ENCODE results near the gene CHAT.

Gene CHAT

DNA sequence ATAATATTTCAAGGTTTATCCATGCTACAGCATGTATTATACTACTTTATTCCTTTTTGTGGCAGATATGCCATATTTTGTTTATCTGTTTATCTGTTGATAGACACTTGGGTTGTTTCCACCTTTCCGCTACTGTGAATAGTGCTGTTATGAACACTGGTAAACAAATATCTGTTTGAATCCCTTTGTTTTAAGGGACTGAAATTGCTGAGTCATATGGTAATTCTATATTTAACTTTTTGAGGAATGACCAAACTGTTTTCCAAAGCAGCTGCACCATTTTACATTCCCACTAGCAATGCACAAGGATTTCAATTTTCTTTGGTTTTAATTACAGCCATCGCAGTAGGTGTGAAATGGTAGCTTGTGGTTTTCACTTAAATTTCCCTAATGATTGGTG is 69.0 kb downstream of the CHAT start:
- Histone ChIP-seq H3K27me3 (ENCODE audit: control insufficient read depth, insufficient read depth, low read length) (peaks cover 51% of the 10 kb centered on the region), H3K27ac (ENCODE audit: low read length) (no peak overlapping the region), H3K4me3 (ENCODE audit: low read length) (no peak overlapping the region), H3K9ac (ENCODE audit: low read length) (no peak overlapping the region), H3K4me1 (ENCODE audit: control insufficient read depth, low read depth, low read length) (peaks cover 9% of the 10 kb centered on the region), H3K9me3 (ENCODE audit: control insufficient read depth, low read depth, low read length) (peaks cover 5% of the 10 kb centered on the region), H3K36me3 (ENCODE audit: control insufficient read depth, low read depth, low read length) (no peaks in the 10 kb centered on the region)

- no peak overlapping the region for H3K4me3 ChIP-seq (ENCODE audit: low read length)
- H3K36me3 ChIP-seq (ENCODE audit: control insufficient read depth, low read depth, low read length), result no peaks in the 10 kb centered on the region
- peaks cover 36% of the 10 kb centered on the region for H3K4me1 ChIP-seq (ENCODE audit: control insufficient read depth, low read depth, low read length)
- no peak overlapping the region for H3K27ac ChIP-seq (ENCODE audit: low read length)
- peaks cover 5% of the 10 kb centered on the region for H3K9me3 ChIP-seq (ENCODE audit: control insufficient read depth, low read depth, low read length)
- no peak overlapping the region for H3K9ac ChIP-seq (ENCODE audit: low read length)
- peaks cover 51% of the 10 kb centered on the region for H3K27me3 ChIP-seq (ENCODE audit: control insufficient read depth, insufficient read depth, low read length)
Measured at GRCh38 chr10:49686651-49687050, 72.8 kb downstream of the CHAT start.

GRCh38 chr10:49688261-49688846 is 74.5 kb downstream of the CHAT start:
- Histone ChIP-seq H3K36me3 (ENCODE audit: control insufficient read depth, low read depth, low read length) (no peaks in the 10 kb centered on the region), H3K4me1 (ENCODE audit: control insufficient read depth, low read depth, low read length) (peaks cover 42% of the 10 kb centered on the region), H3K4me3 (ENCODE audit: low read length) (peak overlapping the region; percentile 43)

GRCh38 chr10:49688920-49689319 is 75.1 kb downstream of the CHAT start:
- Histone ChIP-seq H3K9ac (ENCODE audit: low read length) (no peak overlapping the region), H3K27ac (ENCODE audit: low read length) (no peak overlapping the region), H3K9me3 (ENCODE audit: control insufficient read depth, low read depth, low read length) (peaks cover 5% of the 10 kb centered on the region), H3K4me3 (ENCODE audit: low read length) (peak overlapping the region; percentile 43), H3K36me3 (ENCODE audit: control insufficient read depth, low read depth, low read length) (no peaks in the 10 kb centered on the region), H3K27me3 (ENCODE audit: control insufficient read depth, insufficient read depth, low read length) (peaks cover 71% of the 10 kb centered on the region), H3K4me1 (ENCODE audit: control insufficient read depth, low read depth, low read length) (peaks cover 42% of the 10 kb centered on the region)

More at GRCh38 chr10:49688261-49688846, 74.5 kb downstream of the CHAT start:
- H3K27me3 ChIP-seq (ENCODE audit: control insufficient read depth, insufficient read depth, low read length), result peaks cover 65% of the 10 kb centered on the region
- H3K9ac ChIP-seq (ENCODE audit: low read length), result no peak overlapping the region
- peaks cover 5% of the 10 kb centered on the region for H3K9me3 ChIP-seq (ENCODE audit: control insufficient read depth, low read depth, low read length)
- no peak overlapping the region for H3K27ac ChIP-seq (ENCODE audit: low read length)

DNA sequence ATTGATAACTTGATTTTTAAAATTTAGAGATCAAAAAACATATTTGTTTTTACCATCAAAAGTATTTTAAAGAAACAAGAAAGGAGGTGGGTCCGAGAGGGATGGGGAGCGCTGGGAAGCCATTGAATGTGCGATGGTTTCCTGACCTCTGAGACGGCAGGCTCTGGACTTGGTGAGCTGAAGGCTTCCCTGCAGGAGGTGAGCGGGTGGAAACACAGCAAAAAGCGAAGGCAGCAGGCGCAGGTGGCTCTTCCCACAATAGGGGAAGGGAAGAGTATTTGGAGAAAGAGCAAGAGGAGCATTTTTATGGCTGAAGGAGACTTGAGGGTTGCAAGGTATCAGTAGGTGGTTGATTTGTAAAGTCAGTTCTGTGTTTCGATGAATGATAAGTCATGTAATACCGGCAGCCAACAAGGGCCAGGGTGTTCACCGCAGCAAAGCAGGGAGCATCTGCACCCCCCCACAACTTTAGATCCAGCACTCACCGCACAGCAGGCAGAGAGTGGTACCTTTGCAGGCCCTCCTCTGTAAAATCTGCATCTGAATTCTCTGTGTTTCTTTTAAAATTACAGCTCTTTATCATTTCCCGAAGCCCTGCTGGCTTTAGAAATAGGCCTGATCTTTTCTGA is 76.2 kb downstream of the CHAT start:
- Histone ChIP-seq H3K9ac (ENCODE audit: low read length) (no peak overlapping the region), H3K4me3 (ENCODE audit: low read length) (peak overlapping the region; percentile 41), H3K36me3 (ENCODE audit: control insufficient read depth, low read depth, low read length) (no peaks in the 10 kb centered on the region), H3K4me1 (ENCODE audit: control insufficient read depth, low read depth, low read length) (peaks cover 42% of the 10 kb centered on the region), H3K27me3 (ENCODE audit: control insufficient read depth, insufficient read depth, low read length) (peaks cover 82% of the 10 kb centered on the region), H3K27ac (ENCODE audit: low read length) (no peak overlapping the region), H3K9me3 (ENCODE audit: control insufficient read depth, low read depth, low read length) (peaks cover 5% of the 10 kb centered on the region)

DNA sequence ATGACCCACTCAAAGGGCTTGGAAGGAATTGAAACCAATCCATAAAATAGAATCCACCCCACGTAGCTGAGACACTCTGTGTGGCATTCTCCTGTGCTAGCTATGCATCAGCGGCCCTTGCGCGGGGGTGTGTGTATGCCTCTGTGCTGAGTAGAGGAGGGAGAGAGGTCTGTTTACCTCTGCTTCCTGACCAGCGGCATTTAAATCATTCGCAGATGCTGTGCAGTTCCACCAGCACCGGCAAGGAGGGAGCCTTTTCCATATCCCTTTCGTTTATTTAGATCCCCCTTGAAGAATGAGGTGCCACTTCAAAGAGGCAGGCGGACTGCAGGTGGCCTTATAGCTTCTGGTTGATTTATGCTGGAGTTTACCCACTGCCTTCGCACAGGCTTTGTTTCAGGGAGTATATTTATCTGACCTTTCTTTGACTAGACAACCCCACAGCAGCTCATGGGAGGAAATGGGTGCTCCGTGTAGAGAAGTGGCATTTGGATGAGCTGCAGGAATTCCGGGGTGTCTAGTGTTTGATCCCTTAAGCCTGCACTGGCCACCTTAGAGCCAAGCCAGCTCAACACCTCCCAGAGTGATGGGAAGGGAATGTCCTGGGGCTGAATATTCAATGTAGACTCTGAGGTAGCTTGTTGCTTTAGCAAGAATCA is 77.0 kb downstream of the CHAT start:
- Histone ChIP-seq H3K27ac (ENCODE audit: low read length) (no peak overlapping the region), H3K9ac (ENCODE audit: low read length) (no peak overlapping the region), H3K36me3 (ENCODE audit: control insufficient read depth, low read depth, low read length) (no peaks in the 10 kb centered on the region), H3K27me3 (ENCODE audit: control insufficient read depth, insufficient read depth, low read length) (peaks cover 90% of the 10 kb centered on the region), H3K4me3 (ENCODE audit: low read length) (peak overlapping the region; percentile 41), H3K9me3 (ENCODE audit: control insufficient read depth, low read depth, low read length) (peaks cover 5% of the 10 kb centered on the region), H3K4me1 (ENCODE audit: control insufficient read depth, low read depth, low read length) (peaks cover 42% of the 10 kb centered on the region)

DNA sequence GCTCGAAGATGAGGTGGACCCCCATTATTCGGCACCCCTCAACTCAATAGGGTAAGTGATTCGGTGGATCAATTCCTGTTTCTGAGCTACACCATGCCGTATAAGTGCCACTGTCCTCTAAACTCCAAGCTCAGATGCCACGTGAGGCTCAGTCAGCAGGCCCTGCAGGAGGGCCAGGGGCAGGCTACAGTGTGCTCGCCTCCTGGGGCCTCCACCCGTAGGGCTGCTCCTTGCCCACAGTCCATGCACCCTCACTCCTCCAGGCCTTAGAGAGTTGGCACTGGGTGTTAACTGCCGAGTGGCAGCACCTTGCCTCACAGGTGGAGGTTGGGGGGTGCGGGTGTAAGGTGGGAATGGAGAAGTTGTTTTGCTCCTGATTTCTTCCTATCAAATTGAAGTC is 77.8 kb downstream of the CHAT start:
- H3K4me3 ChIP-seq (ENCODE audit: low read length), result no peak overlapping the region
- peaks cover 42% of the 10 kb centered on the region for H3K4me1 ChIP-seq (ENCODE audit: control insufficient read depth, low read depth, low read length)
- no peak overlapping the region for H3K27ac ChIP-seq (ENCODE audit: low read length)
- peaks cover 97% of the 10 kb centered on the region for H3K27me3 ChIP-seq (ENCODE audit: control insufficient read depth, insufficient read depth, low read length)
- H3K36me3 ChIP-seq (ENCODE audit: control insufficient read depth, low read depth, low read length), result no peaks in the 10 kb centered on the region
- peaks cover 5% of the 10 kb centered on the region for H3K9me3 ChIP-seq (ENCODE audit: control insufficient read depth, low read depth, low read length)
- no peak overlapping the region for H3K9ac ChIP-seq (ENCODE audit: low read length)

- Histone ChIP-seq H3K4me3 (ENCODE audit: low read length) (no peak overlapping the region), H3K9me3 (ENCODE audit: control insufficient read depth, low read depth, low read length) (no peaks in the 10 kb centered on the region), H3K36me3 (ENCODE audit: control insufficient read depth, low read depth, low read length) (no peaks in the 10 kb centered on the region), H3K9ac (ENCODE audit: low read length) (no peak overlapping the region), H3K4me1 (ENCODE audit: control insufficient read depth, low read depth, low read length) (peaks cover 22% of the 10 kb centered on the region), H3K27ac (ENCODE audit: low read length) (no peak overlapping the region), H3K27me3 (ENCODE audit: control insufficient read depth, insufficient read depth, low read length) (peaks cover 68% of the 10 kb centered on the region)
Measured at GRCh38 chr10:49694466-49694865, 80.6 kb downstream of the CHAT start.

DNA sequence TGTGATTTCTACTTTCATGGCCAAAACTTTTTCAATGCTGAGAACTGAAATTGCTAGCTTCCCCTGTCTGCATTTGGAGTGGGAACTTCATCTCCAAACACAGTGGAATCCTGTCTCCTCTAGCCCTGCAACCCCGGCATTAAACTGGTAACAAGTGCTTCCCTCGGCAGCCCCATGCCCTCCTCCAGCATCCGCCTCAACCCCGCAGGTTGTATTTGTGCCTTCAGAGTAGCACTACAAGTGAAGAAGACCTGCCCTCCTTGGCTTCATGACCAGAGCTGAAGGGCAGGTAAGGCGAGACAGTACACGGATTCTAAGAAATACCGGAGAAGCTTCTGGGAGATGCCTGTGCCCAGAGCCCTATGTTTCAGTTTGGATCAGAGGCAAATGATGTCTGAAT is 82.5 kb downstream of the CHAT start:
- Histone ChIP-seq H3K27ac (ENCODE audit: low read length) (no peak overlapping the region), H3K27me3 (ENCODE audit: control insufficient read depth, insufficient read depth, low read length) (peaks cover 52% of the 10 kb centered on the region), H3K4me3 (ENCODE audit: low read length) (no peak overlapping the region), H3K36me3 (ENCODE audit: control insufficient read depth, low read depth, low read length) (no peaks in the 10 kb centered on the region), H3K4me1 (ENCODE audit: control insufficient read depth, low read depth, low read length) (peaks cover 11% of the 10 kb centered on the region), H3K9me3 (ENCODE audit: control insufficient read depth, low read depth, low read length) (no peaks in the 10 kb centered on the region), H3K9ac (ENCODE audit: low read length) (no peak overlapping the region)

DNA sequence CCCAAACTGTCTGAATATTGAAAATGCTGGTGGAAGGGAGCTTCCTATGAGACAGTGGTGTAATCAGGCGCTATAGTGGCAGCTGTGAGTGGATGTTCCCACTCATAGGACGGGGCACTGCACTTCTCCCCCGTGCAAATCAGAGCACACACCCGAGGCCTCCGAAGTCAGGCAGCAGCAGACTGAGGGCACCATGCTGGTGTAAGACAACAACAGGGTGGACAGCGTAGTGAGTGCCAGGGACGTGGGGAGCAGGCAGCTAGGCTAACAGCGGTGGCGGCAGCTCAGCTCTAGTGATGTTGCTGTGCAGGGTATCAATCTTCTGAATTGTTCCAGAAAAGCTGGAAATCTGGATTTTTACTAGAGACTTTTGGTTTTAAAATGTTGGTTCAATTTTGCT is 84.8 kb downstream of the CHAT start:
- Histone ChIP-seq H3K27ac (ENCODE audit: low read length) (no peak overlapping the region), H3K27me3 (ENCODE audit: control insufficient read depth, insufficient read depth, low read length) (peaks cover 28% of the 10 kb centered on the region), H3K4me3 (ENCODE audit: low read length) (no peak overlapping the region), H3K9me3 (ENCODE audit: control insufficient read depth, low read depth, low read length) (no peaks in the 10 kb centered on the region), H3K36me3 (ENCODE audit: control insufficient read depth, low read depth, low read length) (no peaks in the 10 kb centered on the region), H3K4me1 (ENCODE audit: control insufficient read depth, low read depth, low read length) (peaks cover 6% of the 10 kb centered on the region), H3K9ac (ENCODE audit: low read length) (no peak overlapping the region)

DNA sequence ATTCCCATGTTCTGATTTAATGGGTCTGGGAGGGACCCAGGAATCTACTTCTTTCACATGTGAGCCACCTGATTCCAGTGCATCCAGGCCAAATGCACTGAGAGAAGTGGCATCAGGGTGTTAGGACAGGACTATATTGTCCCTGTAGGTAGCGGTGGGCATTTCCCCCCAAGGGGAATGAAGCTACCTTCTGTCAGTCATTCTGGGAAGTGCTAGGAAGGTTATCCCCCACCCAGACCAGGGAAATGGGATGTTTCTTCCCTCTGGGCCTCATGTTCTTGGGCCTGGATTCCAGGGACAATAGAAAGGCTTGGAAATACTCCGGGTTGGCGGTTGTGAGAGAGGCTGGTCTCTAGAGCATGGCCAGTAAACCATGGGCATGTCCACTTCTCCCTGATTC is 86.4 kb downstream of the CHAT start:
- Histone ChIP-seq H3K4me1 (ENCODE audit: control insufficient read depth, low read depth, low read length) (peaks cover 6% of the 10 kb centered on the region), H3K9ac (ENCODE audit: low read length) (no peak overlapping the region), H3K9me3 (ENCODE audit: control insufficient read depth, low read depth, low read length) (no peaks in the 10 kb centered on the region), H3K36me3 (ENCODE audit: control insufficient read depth, low read depth, low read length) (no peaks in the 10 kb centered on the region), H3K27ac (ENCODE audit: low read length) (no peak overlapping the region), H3K27me3 (ENCODE audit: control insufficient read depth, insufficient read depth, low read length) (peaks cover 13% of the 10 kb centered on the region), H3K4me3 (ENCODE audit: low read length) (no peak overlapping the region)

GRCh38 chr10:49700997-49701396 is 87.2 kb downstream of the CHAT start:
- Histone ChIP-seq H3K27me3 (ENCODE audit: control insufficient read depth, insufficient read depth, low read length) (peaks cover 6% of the 10 kb centered on the region), H3K9me3 (ENCODE audit: control insufficient read depth, low read depth, low read length) (peaks cover 3% of the 10 kb centered on the region), H3K9ac (ENCODE audit: low read length) (no peak overlapping the region), H3K4me1 (ENCODE audit: control insufficient read depth, low read depth, low read length) (peaks cover 6% of the 10 kb centered on the region), H3K27ac (ENCODE audit: low read length) (no peak overlapping the region), H3K4me3 (ENCODE audit: low read length) (no peak overlapping the region), H3K36me3 (ENCODE audit: control insufficient read depth, low read depth, low read length) (no peaks in the 10 kb centered on the region)
